Right lobe of liver (tissue), 6 donors: Measurements from ENCODE around the gene SLC29A3. TPM values are rescaled to one million over a fixed set of nuclear protein-coding genes. Genes with fewer than 3 reads are reported as not detected.

Experiments used
- ATAC-seq, 4 donors: fragments of 200-7000 bp; cut with Tn5 transposase; one replicate each; pipeline ENCODE4 v1.9.1; 2020; ENCODE audit warnings: mild to moderate bottlenecking in 4 of 4, moderate library complexity in 4 of 4
- DNase-seq, 3 donors: peaks; one replicate each; pipeline ENCODE4 v3.0.0-alpha.2; 2020
- H3K27ac ChIP-seq, 3 donors: fragments of 200-600 bp; one replicate each; pipeline ENCODE4 v1.8.0; 2022
- H3K27me3 ChIP-seq, 2 donors: fragments of 200-600 bp; one replicate each; pipeline ENCODE4 v1.8.0; 2022
- H3K36me3 ChIP-seq, 4 donors: fragments of 200-600 bp; sonication (generic) in 1 of 4; one replicate each; pipeline versions ENCODE4 v1.5.1 to v1.8.0; 2017 to 2022; ENCODE audit warnings: control low read depth in 1 of 4
- H3K4me1 ChIP-seq, 4 donors: fragments of 200-600 bp; sonication (generic) in 1 of 4; one replicate each; pipeline versions ENCODE4 v1.5.1 to v1.8.0; 2017 to 2022; ENCODE audit warnings: control low read depth in 1 of 4
- H3K4me3 ChIP-seq, 3 donors: fragments of 200-600 bp; one replicate each; pipeline ENCODE4 v1.8.0; 2022
- H3K9me3 ChIP-seq, 4 donors: fragments of 200-600 bp; sonication (generic) in 1 of 4; one replicate each; pipeline versions ENCODE4 v1.5.1 to v1.8.0; 2017 to 2022; ENCODE audit warnings: control low read depth in 1 of 4
- POLR2A ChIP-seq: fragments of 450-650 bp; IDR thresholded peaks from one replicate; pipeline ENCODE4 v1.6.1; 2017; ENCODE audit warnings: antibody characterized with exemption, mild to moderate bottlenecking
- WGBS: methylation state at CpG from one replicate; pipeline ENCODE4 v1.1.6; 2018; ENCODE audit warnings: low coverage, low lambda C conversion rate; ENCODE audit not compliant: insufficient coverage; ENCODE audit errors: missing lambda C conversion rate; 5-methylcytosine and 5-hydroxymethylcytosine counted together
- intact Hi-C, 2 donors: fragments of 100-400 bp; cut with DNase I; formaldehyde crosslinking; loops; one replicate each; pipeline versions ENCODE4 v1.11.2 to v1.14.1; 2022
- total RNA-seq, 6 experiments: library from RNA; depleted of rRNA in 2 of 6; stranded (reverse); fragments of >200 nt in 2 of 6; fragmentation: NEBNext Ultra II Directional in 3 of 6; extraction: Animal tissue kit (Norgen Biotek cat#: 25700) in 3 of 6; gene quantifications; one replicate each; pipeline versions ENCODE4 v1.1.0 to v1.2.4, GENCODE V29; 2016 to 2023
- TF ChIP-seq, protein P1 (sequence below), 4 donors: fragments of 200-600 bp in 3 of 4; fragments of 450-650 bp in 1 of 4; IDR thresholded peaks; one replicate each; pipeline versions ENCODE4 v1.5.1 to v1.8.0; 2016 to 2022; ENCODE audit warnings: antibody characterized with exemption in 4 of 4, mild to moderate bottlenecking in 2 of 4
- donor health status: DM: no; HTN: yes; CAD: no.
- donor health status: DM: no; HTN: no; CAD: no.
- donor health status: DM: no; HTN: no; CAD: no.
- donor health status: DM: no; HTN: yes; CAD: no.
- donor health status: DM: no; HTN: yes; CAD: no.

The SLC29A3 gene
- total RNA-seq, 6 experiments from 2014 or later = 5.7 to 17.4 (median 7.7) TPM

DNA sequence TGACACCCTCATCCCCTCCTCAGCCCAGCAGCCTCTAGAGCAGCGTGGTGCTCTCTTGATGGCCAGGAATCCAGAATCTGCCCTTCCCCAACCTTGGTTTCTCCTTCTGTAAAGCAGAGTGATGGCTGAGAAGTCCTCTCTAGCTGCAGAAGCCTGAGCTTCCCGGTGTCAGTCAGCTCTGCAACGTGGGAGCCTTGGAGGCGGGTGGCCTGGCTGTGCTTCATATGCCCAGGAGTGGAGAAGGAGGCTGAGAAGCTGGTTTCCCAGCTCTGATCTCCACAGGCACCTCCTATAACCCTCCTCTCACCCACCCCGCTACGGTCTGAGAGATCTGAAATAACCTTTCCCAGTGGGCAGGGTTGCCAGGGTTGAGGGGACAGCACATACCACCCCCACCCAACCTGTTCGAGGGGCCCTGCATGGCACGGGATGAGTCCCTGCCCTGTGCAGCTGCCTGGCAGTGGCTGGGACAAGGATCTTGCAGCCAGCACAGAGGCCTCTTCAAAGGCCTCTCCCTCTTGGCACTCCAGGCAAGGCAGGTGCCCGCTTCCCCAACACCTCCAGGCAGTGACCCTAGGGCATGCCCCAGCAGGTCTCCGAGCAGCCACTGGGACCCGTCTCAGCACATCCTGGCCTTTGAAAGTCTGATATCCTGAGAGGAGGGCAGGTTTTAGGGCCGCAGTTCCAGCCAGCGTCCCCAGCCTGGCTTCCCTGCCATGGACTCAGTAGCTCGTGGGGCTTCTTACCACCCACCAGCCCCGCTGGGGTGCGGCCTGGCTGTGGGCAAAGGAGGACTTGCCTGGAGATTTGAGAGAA is 18.3 kb upstream of the SLC29A3 start:
- no peak for TF ChIP-seq POLR2A
- TF ChIP-seq, protein P1, sequence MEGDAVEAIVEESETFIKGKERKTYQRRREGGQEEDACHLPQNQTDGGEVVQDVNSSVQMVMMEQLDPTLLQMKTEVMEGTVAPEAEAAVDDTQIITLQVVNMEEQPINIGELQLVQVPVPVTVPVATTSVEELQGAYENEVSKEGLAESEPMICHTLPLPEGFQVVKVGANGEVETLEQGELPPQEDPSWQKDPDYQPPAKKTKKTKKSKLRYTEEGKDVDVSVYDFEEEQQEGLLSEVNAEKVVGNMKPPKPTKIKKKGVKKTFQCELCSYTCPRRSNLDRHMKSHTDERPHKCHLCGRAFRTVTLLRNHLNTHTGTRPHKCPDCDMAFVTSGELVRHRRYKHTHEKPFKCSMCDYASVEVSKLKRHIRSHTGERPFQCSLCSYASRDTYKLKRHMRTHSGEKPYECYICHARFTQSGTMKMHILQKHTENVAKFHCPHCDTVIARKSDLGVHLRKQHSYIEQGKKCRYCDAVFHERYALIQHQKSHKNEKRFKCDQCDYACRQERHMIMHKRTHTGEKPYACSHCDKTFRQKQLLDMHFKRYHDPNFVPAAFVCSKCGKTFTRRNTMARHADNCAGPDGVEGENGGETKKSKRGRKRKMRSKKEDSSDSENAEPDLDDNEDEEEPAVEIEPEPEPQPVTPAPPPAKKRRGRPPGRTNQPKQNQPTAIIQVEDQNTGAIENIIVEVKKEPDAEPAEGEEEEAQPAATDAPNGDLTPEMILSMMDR (IDR thresholded peaks at IDR 0.05) = no peak
- intact Hi-C loops = loop anchor here in 1 of 2 donors (10.0 kb wide), 2 partner anchors 404 to 514 kb away; no protein-coding TSS in a partner anchor
- WGBS = no CpG with 5 or more reads among the region's 16 CpGs

GRCh38 chr10:71301371-71301916 is 17.6 kb upstream of the SLC29A3 start:
- H3K4me1 ChIP-seq = peaks cover 0 to 5% (median 0%) of the 10 kb centered on the region in 4 donors
- no peak overlapping the region for H3K4me3 ChIP-seq
- intact Hi-C loops = loop anchor here in 1 of 2 donors (10.0 kb wide), 2 partner anchors 403 to 513 kb away; no protein-coding TSS in a partner anchor
- H3K27me3 ChIP-seq = no peaks in the 10 kb centered on the region
- DNase-seq = peak in 1 of 3 donors; percentile 40
- ATAC-seq = no peak
- no peak for TF ChIP-seq POLR2A
- TF ChIP-seq, protein P1 (IDR thresholded peaks at IDR 0.05) = no peak
- WGBS = 100% methylated on average over 1 of the region's 12 CpGs
- no peak overlapping the region for H3K27ac ChIP-seq
- H3K9me3 ChIP-seq = no peaks in the 10 kb centered on the region
- H3K36me3 ChIP-seq = no peaks in the 10 kb centered on the region

More for the DNA sequence above, 18.3 kb upstream of the SLC29A3 start:
- DNase-seq = peak in 1 of 3 donors; percentile 39
- ATAC-seq = peak in 1 of 4 donors; percentile 3
- no peaks in the 10 kb centered on the region for H3K9me3 ChIP-seq
- no peaks in the 10 kb centered on the region for H3K36me3 ChIP-seq
- no peak overlapping the region for H3K4me3 ChIP-seq
- H3K27ac ChIP-seq = no peak overlapping the region
- H3K4me1 ChIP-seq = no peaks in the 10 kb centered on the region
- H3K27me3 ChIP-seq = no peaks in the 10 kb centered on the region

DNA sequence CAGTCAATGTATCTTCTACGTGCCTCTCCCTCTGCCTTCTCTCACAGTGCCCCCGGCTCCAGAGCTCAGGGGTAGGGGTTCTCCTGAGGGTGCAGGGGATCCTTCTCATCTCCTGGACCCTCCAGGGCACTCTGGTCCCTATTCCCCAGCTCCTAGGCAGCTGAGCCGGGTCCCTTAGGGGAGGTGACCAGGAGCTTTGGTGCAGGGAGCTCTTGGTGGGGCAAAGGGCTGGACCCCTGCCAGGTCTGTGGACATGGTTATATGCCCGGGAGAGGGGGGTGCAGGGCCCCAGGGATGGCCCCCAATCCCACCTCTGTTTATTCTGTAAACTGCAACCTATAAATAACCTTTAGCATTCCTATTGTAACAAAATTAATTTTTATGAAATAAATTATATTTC is 16.6 kb upstream of the SLC29A3 start:
- Histone ChIP-seq H3K27me3 (no peaks in the 10 kb centered on the region), H3K36me3 (no peaks in the 10 kb centered on the region), H3K9me3 (no peaks in the 10 kb centered on the region), H3K4me3 (no peak overlapping the region), H3K27ac (no peak overlapping the region), H3K4me1 (peaks cover 0 to 15% (median 3%) of the 10 kb centered on the region in 4 donors)
- ATAC-seq = no peak
- WGBS = 59% methylated on average over 2 of the region's 4 CpGs
- DNase-seq = peak in 1 of 3 donors; percentile 56
- TF ChIP-seq, protein P1 (IDR thresholded peaks at IDR 0.05) = no peak
- TF ChIP-seq POLR2A = no peak
- intact Hi-C loops = loop anchor here in 1 of 2 donors (10.0 kb wide), 2 partner anchors 402 to 512 kb away; no protein-coding TSS in a partner anchor

DNA sequence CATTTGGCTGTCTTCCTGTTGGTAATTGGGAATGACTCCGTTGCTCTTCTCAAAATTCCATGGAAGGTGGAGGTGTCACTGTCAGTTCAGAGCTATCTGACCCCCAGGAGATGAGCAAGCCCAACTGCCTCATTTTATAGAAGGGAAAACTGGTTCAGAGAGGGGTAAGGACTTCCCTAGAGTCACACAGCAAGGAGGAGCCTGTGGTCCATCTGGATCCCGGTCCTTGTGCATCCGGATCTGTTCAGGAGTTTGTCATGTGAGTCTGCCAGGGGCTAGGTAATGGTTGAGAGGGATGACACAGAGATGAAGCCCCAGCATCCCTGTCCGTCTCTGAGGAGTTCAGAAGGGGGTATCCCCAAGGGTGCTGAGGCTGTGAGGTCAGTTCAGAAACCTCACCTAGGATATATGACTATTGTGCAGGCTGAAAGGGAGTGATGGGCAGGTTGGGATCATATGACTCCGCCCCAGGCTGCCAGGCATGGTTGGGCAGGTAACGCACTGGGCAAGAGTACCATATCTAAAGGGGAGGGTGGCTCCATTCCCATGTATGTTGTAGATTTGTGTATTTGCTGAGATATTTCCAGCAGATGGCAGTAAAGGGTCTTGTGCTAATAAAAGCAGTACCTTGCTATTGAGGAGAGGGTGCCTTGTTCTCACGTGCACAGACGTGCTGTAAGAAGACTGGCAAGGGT is 16.0 kb upstream of the SLC29A3 start:
- Histone ChIP-seq H3K36me3 (no peaks in the 10 kb centered on the region), H3K4me3 (no peak overlapping the region), H3K9me3 (no peaks in the 10 kb centered on the region), H3K27ac (peak overlapping the region in 1 of 3 donors; percentile 26), H3K27me3 (no peaks in the 10 kb centered on the region), H3K4me1 (peaks cover 0 to 19% (median 6%) of the 10 kb centered on the region in 4 donors)
- 54% methylated on average over 5 of the region's 8 CpGs for WGBS
- intact Hi-C loops = loop anchor here in 1 of 2 donors (10.0 kb wide), 2 partner anchors 402 to 512 kb away; no protein-coding TSS in a partner anchor
- no peak for TF ChIP-seq POLR2A
- TF ChIP-seq, protein P1 (IDR thresholded peaks at IDR 0.05) = peak; percentile 23 to 67 (median 58)
- DNase-seq = peak in 1 of 3 donors; percentile 26
- ATAC-seq = peak; percentile 36 to 56 (median 38)
